Fibroblast of upper back skin (primary cell): ENCODE measurements around the gene RNF39.
"Not testable (repeated sequence)": the region's sequence is repeated elsewhere in the genome, so short reads cannot be mapped to it uniquely, and the experiment has no call there.

Experiments
- DNase-seq: peaks from one replicate; pipeline ENCODE4 v3.0.0-alpha.2; 2013

RNF39 gene

GRCh38 chr6:30061092-30061857 lies 14.3 kb downstream of the RNF39 start, which contains the start of gene POLR1H:
Gene POLR1H (plus strand): TSS chr6:30061265. CDS start chr6:30061525, 260 bp downstream.
- DNase-seq: peak; percentile 97

GRCh38 chr6:30060606-30061091 lies 14.9 kb downstream of the RNF39 start:
- peak; percentile 13 for DNase-seq

GRCh38 chr6:30055513-30055912 lies 20.1 kb downstream of the RNF39 start:
- no peak for DNase-seq

- DNase-seq: no peak
These were observed 21.9 kb downstream of the RNF39 start for GRCh38 chr6:30053682-30054081.

- DNase-seq: no peak
These were observed 28.3 kb downstream of the RNF39 start for GRCh38 chr6:30047220-30047619.

GRCh38 chr6:30044630-30045029 lies 30.9 kb downstream of the RNF39 start:
- DNase-seq: peak; percentile 79

GRCh38 chr6:30043744-30044143 lies 31.8 kb downstream of the RNF39 start:
- DNase-seq: no peak

- no peak for DNase-seq
These were observed 32.7 kb downstream of the RNF39 start for GRCh38 chr6:30042914-30043313.

- DNase-seq: no peak
These were observed 33.1 kb downstream of the RNF39 start for GRCh38 chr6:30042476-30042875.

GRCh38 chr6:30041821-30042220 lies 33.7 kb downstream of the RNF39 start:
- no peak for DNase-seq

- DNase-seq: no peak
These were observed 34.3 kb downstream of the RNF39 start for GRCh38 chr6:30041221-30041620.

GRCh38 chr6:30037182-30037788 lies 38.3 kb downstream of the RNF39 start:
- peak; percentile 19 for DNase-seq

- DNase-seq: no peak
These were observed 39.8 kb downstream of the RNF39 start for GRCh38 chr6:30035784-30036183.

- DNase-seq: peak; percentile 65
These were observed 42.1 kb downstream of the RNF39 start for GRCh38 chr6:30033440-30033839.

- no peak for DNase-seq
These were observed 44.2 kb downstream of the RNF39 start for GRCh38 chr6:30031381-30031780.

- no peak for DNase-seq
These were observed 46.0 kb downstream of the RNF39 start for GRCh38 chr6:30029588-30029987.

- no peak for DNase-seq
These were observed 50.4 kb downstream of the RNF39 start for GRCh38 chr6:30025186-30025585.

- DNase-seq: not testable (repeated sequence)
These were observed 52.9 kb downstream of the RNF39 start for GRCh38 chr6:30022712-30023111.

- no peak for DNase-seq
These were observed 53.4 kb downstream of the RNF39 start for GRCh38 chr6:30022189-30022588.

- DNase-seq: no peak
These were observed 54.9 kb downstream of the RNF39 start for GRCh38 chr6:30020626-30021025.
